ENCODE results near the gene JPT1.

JPT1 gene, protein sequence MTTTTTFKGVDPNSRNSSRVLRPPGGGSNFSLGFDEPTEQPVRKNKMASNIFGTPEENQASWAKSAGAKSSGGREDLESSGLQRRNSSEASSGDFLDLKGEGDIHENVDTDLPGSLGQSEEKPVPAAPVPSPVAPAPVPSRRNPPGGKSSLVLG

DNA sequence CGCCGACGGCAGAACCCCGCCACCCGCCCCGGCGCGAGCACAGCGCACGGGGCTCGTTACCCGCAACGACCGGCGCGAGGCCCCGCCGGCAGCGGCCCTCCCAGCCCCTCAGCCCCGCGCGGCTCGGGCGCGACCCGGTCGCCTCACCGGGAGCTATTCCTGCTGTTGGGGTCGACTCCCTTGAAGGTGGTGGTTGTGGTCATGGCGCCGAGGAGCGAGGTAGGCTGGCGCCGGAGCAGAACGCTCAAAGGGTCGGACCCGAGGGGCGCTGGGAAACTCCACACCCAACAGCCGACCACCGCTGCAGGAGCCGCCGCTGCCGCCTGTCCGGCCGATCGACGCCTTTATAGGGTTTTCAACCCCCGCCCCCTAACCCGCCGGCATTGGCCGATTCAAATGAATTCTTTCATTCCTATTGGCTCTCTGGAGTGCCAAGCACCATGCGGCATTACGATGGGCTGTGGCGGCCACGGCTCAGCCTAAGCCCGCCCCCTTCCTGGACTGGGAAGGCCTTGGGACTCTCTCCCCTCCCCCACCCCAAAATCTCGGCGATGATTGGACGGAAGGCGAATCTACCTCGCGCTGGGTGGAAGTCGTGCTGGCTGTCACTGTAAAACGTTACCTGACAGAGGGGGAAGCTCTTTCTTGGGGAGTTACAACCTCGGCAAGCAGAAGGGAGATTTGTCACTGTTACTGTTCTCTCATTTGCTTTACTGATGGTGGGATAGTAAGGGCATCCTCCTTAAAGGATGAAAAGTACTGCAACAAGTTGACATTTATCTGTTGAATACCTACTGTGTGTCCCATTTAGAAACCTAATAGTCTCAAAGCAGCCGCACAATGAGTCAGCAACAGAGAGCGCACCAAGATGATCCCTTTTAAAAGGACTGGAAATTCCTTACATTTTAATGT is at the start of gene JPT1:
Gene JPT1 (minus strand): TSS at position 318 of the 912 bp plus-strand sequence. CDS start 115 bp downstream, at position 203.
- H3K4me1 ChIP-seq (ENCODE audit: insufficient read depth, low read length): peaks cover 10% of the 10 kb centered on the region

DNA sequence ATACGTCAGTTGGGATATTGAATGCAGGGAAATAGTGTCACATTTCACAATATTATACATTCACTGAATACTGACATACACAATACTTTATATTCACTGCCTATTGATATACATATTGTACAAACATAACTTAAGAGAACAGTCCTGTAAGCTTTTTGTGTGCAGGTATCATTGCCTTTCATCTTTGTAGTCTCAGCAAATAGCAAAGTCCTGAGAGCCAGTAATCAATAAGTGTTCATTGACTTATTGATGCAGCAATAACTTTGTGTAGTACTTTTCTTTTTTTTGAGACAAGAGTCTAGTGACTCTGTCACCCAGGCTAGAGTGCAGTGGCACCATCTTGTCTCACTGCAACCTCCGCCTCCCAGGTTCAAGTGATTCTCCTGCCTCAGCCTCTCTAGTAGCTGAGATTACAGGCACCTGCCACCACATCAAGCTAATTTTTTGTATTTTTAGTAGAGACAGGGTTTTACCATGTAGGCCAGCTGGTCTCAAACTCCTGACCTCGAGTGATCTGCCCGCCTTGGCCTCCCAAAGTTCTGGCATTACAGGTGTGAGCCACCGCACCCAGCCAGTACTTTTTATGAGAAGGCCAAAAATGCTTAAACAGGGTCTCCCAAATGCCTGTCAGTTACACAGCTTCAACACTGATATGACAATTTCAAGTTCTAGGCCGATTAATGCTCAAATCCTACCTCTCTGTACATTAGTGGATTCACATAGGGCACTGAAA is 45.7 kb upstream of the JPT1 start:
- Histone ChIP-seq H3K9me3 (ENCODE audit: control insufficient read depth, insufficient read depth, low read length) (no peaks in the 10 kb centered on the region), H3K9ac (ENCODE audit: low read depth, low read length) (no peak overlapping the region)

More for the DNA sequence above, at the start of gene JPT1:
- H3K9ac ChIP-seq (ENCODE audit: low read depth, low read length): peak within 1 kb of the TSS; percentile 85
- no peaks in the 10 kb centered on the region for H3K9me3 ChIP-seq (ENCODE audit: control insufficient read depth, insufficient read depth, low read length)
- H3K36me3 ChIP-seq (ENCODE audit: insufficient read depth, low read length): no peaks in the 10 kb centered on the region

DNA sequence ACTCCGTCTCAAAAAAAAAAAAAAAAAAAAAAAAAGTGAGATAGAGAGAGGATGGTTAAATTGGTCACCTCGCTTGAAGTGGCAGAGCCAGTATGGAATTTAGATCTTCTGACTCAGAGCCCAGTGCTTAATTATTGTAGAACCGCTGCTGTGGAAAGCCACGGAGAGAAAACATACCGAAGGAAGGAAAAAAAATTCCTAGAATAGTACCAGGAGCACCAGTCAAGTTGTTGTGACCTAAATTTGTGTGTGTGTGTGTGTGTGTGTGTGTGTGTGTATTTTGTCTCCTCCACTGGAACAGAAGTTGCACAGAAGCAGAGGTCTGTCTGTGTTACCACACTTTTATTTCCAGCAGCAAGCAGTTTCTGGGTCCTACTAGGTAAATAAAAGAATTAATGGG is 40.6 kb upstream of the JPT1 start:
- Histone ChIP-seq H3K9ac (ENCODE audit: low read depth, low read length) (no peak overlapping the region), H3K4me1 (ENCODE audit: insufficient read depth, low read length) (no peaks in the 10 kb centered on the region), H3K36me3 (ENCODE audit: insufficient read depth, low read length) (no peaks in the 10 kb centered on the region), H3K9me3 (ENCODE audit: control insufficient read depth, insufficient read depth, low read length) (no peaks in the 10 kb centered on the region)

More for the DNA sequence above, 45.7 kb upstream of the JPT1 start:
- Histone ChIP-seq H3K4me1 (ENCODE audit: insufficient read depth, low read length) (no peaks in the 10 kb centered on the region), H3K36me3 (ENCODE audit: insufficient read depth, low read length) (no peaks in the 10 kb centered on the region)

DNA sequence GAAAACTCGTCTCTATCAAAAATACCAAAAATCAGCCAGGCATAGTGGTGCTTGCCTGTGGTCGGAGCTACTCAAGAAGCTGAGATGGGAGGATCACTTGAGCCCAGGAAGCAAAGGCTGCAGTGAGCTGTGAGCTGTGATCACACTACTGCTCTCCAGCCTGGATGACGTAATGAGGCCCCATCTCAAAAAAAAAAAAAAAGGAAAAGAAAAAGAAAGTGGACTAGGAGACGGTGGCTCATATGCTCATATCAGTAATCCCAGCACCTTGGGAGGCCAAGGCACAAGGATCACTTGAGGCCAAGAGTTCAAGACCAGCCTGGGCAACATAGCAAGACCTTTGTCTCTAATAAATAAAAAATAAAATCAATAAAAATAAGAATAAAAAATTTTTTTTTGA is 37.3 kb upstream of the JPT1 start:
- Histone ChIP-seq H3K9me3 (ENCODE audit: control insufficient read depth, insufficient read depth, low read length) (no peaks in the 10 kb centered on the region), H3K4me1 (ENCODE audit: insufficient read depth, low read length) (no peaks in the 10 kb centered on the region), H3K36me3 (ENCODE audit: insufficient read depth, low read length) (no peaks in the 10 kb centered on the region), H3K9ac (ENCODE audit: low read depth, low read length) (no peak overlapping the region)

DNA sequence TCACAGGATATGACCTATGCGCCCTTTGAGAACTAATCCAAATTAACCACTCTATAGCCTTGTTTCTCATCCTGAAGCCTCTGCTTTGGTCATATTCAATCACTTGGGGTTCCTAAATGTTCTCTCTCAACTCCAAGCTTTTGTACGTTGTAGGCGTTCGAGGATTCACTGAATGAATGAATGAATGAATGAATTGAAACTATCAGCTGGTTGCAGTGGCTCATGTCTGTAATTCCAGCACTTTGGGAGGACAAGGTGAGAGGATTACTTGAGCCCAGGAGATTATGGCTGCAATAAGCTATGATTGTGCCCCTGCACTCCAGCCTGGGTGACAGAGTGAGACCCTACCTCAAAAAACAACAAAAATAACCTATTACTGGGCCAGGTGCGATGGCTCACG is 34.3 kb upstream of the JPT1 start:
- Histone ChIP-seq H3K4me1 (ENCODE audit: insufficient read depth, low read length) (no peaks in the 10 kb centered on the region; the same call in 1 of the 2 replicates), H3K36me3 (ENCODE audit: insufficient read depth, low read length) (no peaks in the 10 kb centered on the region), H3K9me3 (ENCODE audit: control insufficient read depth, insufficient read depth, low read length) (no peaks in the 10 kb centered on the region), H3K9ac (ENCODE audit: low read depth, low read length) (no peak overlapping the region)

DNA sequence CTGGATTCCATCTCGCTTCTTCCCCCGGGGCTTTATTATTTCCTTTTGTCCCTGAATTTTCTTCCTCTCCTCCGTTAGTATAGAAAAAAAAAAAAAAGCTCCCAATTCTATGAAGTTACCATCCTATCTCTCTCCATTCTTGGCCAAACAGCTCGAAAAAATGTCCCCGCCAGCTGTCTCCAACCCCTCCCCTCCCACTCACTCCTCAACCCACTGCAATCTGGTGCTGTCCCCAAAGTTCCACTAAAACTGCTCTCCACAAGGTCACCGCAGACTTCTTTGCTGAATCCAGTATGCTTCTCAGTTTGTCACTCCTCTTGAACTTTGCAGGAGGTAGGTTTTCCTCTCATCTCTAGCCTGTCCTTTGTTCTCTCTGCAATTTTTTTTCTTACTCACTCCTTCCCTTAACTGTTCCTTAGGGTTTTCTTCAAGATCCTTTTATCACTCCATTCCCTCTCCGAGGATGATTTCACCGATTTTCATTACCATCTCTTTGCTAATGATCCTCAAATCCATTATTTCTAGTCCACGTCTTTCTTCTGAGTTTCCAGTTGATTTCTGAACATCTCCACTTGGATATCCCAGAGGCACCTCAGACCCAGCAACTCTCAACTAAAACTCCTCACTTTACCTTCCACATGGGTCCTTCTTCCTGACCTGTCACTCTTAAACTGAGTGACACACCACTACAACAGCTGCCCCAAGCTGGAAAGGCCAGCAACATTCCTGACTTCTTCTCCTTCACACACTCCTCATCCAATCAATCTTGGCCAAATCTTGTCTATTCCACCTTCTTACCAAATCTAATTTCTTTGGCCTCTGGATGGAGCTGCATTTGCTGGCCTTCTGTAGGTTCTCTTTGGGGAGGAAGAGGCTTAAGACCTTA is 29.9 kb upstream of the JPT1 start:
- Histone ChIP-seq H3K9me3 (ENCODE audit: control insufficient read depth, insufficient read depth, low read length) (no peaks in the 10 kb centered on the region), H3K4me1 (ENCODE audit: insufficient read depth, low read length) (peaks cover 4% of the 10 kb centered on the region), H3K9ac (ENCODE audit: low read depth, low read length) (no peak overlapping the region), H3K36me3 (ENCODE audit: insufficient read depth, low read length) (peaks cover 8% of the 10 kb centered on the region; the same call in 1 of the 2 replicates)

DNA sequence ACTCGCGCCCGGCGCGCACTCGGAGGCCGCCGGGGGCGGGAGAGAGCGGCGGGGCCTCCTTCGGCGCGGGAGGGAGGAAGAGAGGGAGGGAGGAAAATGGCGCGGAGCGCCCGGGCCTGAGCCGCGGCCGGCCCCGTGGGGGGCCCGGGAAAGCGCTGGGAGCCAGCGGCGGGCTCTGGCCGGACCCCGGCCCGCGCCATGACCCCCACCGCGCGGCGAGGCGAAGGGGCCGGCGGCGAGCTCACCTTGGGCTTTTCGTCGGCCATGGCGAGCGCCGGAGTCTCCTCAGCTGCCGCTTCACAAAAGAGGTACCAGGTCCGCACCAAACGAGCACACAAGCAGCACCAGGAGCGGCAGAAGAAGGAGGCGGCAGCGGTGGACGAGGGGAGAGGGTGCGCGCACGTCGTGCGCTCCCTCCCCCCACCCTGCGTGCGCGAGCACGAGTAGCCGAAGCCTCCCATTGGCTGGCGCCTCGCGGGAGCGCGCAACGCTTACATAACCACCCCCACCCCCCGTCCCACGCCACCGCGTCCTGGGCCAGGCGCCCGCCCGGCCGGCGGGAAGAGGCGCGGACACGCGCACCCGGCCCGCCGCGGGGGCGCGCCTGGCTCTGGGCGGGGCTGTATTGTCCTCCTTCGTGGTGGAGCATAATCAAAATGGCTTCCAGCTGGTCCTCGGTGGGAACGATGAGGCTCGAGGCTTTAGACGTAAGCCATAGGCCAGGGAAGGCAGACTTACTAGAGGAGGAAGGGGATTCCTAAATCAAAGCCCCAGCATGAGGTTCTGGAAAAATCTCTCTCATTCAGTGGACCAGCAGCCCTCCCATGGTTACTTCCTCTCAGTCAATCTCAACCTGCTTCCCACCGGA is 28.5 kb upstream of the JPT1 start, which contains the start of gene SUMO2:
Gene SUMO2 (minus strand): TSS at position 391 of the 868 bp plus-strand sequence. CDS start 125 bp downstream, at position 266.
- Histone ChIP-seq H3K9me3 (ENCODE audit: control insufficient read depth, insufficient read depth, low read length) (no peaks in the 10 kb centered on the region), H3K36me3 (ENCODE audit: insufficient read depth, low read length) (peaks cover 16% of the 10 kb centered on the region), H3K9ac (ENCODE audit: low read depth, low read length) (peak within 1 kb of the TSS; percentile 94), H3K4me1 (ENCODE audit: insufficient read depth, low read length) (peaks cover 4% of the 10 kb centered on the region)

DNA sequence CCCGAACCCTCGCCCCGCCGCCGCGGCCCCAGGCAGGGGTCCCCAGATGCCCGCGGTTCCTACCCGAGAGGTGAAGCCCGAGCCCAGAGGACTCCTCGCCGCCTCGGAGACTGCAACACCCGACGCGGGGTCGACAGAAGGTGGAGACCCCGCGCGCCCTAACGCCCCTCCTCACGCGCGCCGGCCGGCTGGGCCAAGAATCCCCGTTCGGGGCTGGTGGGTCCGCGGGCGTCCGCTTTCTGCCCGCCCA is 27.9 kb upstream of the JPT1 start:
- peak overlapping the region; percentile 94 for H3K9ac ChIP-seq (ENCODE audit: low read depth, low read length)
- H3K36me3 ChIP-seq (ENCODE audit: insufficient read depth, low read length): peaks cover 16% of the 10 kb centered on the region
- H3K9me3 ChIP-seq (ENCODE audit: control insufficient read depth, insufficient read depth, low read length): no peaks in the 10 kb centered on the region
- H3K4me1 ChIP-seq (ENCODE audit: insufficient read depth, low read length): peaks cover 4% of the 10 kb centered on the region

DNA sequence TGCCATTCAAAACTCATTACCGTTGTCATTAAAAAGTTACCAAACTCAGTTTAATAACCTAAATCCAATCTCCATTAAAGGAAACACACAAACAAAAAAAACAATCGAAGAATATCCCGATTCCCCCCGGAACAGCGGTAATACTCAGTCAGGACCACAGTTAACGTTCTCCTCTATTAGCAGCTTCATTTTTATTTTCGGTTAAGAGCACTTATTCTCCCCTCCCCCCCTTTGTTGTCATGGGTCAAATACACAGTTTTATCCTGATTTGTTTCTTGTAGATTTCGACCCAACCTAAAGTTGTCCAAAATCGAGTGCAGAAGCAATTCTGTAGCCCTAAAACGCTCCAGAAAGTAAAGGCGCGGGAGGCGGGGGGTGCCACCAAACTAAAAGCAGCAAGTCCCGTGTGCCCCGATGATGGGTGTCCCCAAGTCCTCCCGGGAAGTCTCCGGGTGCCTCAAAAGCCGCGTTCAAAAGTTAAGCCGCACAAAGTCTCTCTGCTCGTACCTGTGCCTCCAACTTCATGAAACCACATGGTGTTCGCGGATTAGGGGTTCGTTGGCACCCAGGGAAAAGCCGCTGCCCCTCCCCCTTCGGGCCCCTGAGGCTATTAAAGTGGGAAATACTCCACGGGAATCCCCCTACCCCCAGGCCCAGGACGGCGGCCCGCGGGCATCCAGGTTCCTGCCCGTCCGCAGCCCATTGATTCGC is 27.5 kb upstream of the JPT1 start:
- no peaks in the 10 kb centered on the region for H3K9me3 ChIP-seq (ENCODE audit: control insufficient read depth, insufficient read depth, low read length)
- H3K36me3 ChIP-seq (ENCODE audit: insufficient read depth, low read length): peaks cover 18% of the 10 kb centered on the region
- H3K9ac ChIP-seq (ENCODE audit: low read depth, low read length): peak overlapping the region; percentile 94
- H3K4me1 ChIP-seq (ENCODE audit: insufficient read depth, low read length): peaks cover 4% of the 10 kb centered on the region

DNA sequence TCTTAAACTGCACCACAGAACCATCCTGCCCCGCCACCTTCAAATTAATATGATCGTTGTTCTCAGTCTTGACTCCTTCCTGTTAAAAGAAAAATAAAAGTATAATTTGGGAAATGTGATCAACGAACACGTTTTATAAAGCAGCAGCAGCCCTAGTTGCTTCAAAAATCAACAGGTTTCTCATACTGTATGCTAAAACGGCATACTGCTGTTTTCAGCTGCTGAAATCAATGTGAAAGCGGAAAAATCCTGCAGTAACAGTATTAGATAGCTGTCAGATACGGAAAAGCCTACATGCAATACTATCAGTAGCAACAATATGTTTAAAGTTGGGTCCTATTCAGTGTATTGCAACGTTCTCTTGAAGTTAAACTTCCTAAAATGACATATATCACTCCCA is 26.8 kb upstream of the JPT1 start:
- Histone ChIP-seq H3K4me1 (ENCODE audit: insufficient read depth, low read length) (peaks cover 4% of the 10 kb centered on the region), H3K36me3 (ENCODE audit: insufficient read depth, low read length) (peaks cover 23% of the 10 kb centered on the region), H3K9me3 (ENCODE audit: control insufficient read depth, insufficient read depth, low read length) (no peaks in the 10 kb centered on the region), H3K9ac (ENCODE audit: low read depth, low read length) (peak overlapping the region; percentile 94)

DNA sequence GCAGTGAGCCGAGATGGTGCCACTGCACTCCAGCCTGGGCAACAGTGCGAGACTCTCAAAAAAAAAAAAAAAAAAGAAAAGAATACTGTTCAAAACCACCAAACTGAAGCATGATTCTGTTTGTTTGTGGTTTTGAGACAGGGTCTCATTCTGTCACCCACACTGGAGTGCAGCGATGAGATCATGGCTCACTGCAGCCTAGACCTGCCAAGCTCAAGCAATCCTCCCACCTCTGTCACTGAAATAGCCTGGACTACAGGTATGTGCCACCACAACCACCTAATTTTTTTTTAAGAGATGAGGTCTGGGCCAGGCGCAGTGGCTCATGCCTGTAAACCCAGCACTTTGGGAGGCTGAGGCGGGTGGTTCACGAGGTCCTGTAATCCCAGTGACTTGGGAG is 24.1 kb upstream of the JPT1 start:
- Histone ChIP-seq H3K36me3 (ENCODE audit: insufficient read depth, low read length) (peaks cover 47% of the 10 kb centered on the region), H3K9ac (ENCODE audit: low read depth, low read length) (no peak overlapping the region), H3K9me3 (ENCODE audit: control insufficient read depth, insufficient read depth, low read length) (no peaks in the 10 kb centered on the region), H3K4me1 (ENCODE audit: insufficient read depth, low read length) (peaks cover 4% of the 10 kb centered on the region)

DNA sequence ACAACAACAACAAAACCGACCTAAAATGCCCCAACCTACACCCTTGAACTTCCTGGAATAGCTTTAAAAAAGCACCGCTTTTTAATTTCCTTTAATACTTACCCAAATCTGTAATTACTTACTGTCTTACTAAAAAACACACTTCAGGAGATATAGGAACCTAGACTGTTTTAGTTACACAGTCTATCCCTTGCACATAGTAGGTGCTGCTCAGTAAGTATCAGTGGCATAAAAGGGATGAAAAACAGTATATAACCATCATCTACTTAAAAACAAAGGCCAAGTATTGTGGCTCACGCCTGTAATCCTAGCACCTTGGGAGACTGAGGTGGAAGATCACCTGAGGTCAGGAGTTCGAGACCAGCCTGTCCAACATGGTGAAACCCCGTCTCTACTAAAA is 22.3 kb upstream of the JPT1 start:
- H3K9me3 ChIP-seq (ENCODE audit: control insufficient read depth, insufficient read depth, low read length): no peaks in the 10 kb centered on the region
- H3K9ac ChIP-seq (ENCODE audit: low read depth, low read length): no peak overlapping the region
- peaks cover 52% of the 10 kb centered on the region for H3K36me3 ChIP-seq (ENCODE audit: insufficient read depth, low read length)

DNA sequence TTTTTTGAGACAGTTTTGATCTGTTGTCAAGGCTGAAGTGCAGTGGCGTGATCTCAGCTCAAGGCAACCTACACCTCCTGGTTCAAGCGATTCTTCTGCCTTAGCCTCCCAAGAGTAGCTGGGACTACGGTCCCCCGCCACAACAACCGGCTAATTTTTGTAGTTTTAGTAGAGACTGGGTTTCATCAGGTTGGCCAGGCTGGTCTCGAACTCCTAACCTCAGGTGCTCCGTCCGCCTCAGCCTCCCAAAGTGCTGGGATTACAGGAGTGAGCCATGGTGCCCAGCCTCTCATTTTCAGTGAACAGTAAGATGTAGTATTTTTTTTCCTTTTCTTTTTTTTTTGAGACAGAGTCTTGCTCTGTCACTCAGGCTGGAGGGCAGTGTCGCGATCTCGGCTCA is 20.7 kb upstream of the JPT1 start:
- Histone ChIP-seq H3K4me1 (ENCODE audit: insufficient read depth, low read length) (no peaks in the 10 kb centered on the region), H3K36me3 (ENCODE audit: insufficient read depth, low read length) (peaks cover 55% of the 10 kb centered on the region), H3K9ac (ENCODE audit: low read depth, low read length) (no peak overlapping the region), H3K9me3 (ENCODE audit: control insufficient read depth, insufficient read depth, low read length) (no peaks in the 10 kb centered on the region)

More for the DNA sequence above, 22.3 kb upstream of the JPT1 start:
- H3K4me1 ChIP-seq (ENCODE audit: insufficient read depth, low read length): peaks cover 4% of the 10 kb centered on the region; the same call in 1 of the 2 replicates

Data from ES-I3 (cell line).